Inflammatory macrophage (primary cell): ENCODE results near the gene RHOB.
A peak's percentile ranks its signal among the peaks of the same experiment; 100 is the strongest.
"Not testable (repeated sequence)": the region's sequence is repeated elsewhere in the genome, so short reads cannot be mapped to it uniquely, and the experiment has no call there.

Source experiments
- DNase-seq, 2 donors: peaks; one replicate each; pipeline ENCODE4 v3.0.0-alpha.2; 2020 to 2022

RHOB gene

DNA sequence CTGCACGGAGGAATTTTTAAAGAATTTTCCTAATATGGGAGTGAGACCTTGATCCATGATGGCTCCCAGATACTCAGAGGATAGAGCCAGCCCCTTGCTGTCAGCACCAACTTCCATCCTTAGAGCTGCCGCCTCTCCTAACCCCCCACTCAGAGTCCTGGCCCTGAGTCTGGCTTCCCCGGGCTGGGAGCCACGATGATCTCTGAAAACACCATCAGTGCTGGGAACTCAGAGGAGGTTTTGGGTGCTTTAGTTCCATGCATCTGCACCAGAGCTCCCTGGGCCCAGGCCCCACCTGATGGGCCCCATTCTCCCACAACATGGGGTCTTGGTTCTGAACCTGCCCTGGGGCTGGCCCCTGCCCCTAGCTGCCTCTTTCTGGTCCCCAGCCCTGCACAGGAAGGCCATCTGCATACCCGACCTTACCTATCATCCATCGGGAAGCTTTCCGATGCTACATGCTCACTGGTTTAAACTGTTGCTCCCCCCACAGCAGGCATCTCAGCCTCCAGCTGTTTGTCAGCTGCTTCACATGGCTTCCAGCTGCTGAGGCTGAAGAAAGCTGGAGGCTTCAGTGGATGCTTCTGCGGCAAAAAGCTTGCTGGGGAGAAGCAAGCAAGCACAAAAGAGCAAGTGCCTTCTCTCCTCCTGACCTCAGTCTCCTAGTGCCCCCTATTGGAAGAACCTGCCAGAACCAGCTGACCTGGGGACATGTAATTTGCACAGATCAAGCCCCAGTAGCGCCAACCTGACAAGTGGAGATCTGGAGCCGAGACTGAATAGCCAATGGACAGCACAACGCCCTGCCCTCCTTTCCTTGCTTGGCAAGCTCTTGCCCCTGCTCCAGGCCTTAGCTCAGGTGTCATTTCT is 24.2 kb upstream of the RHOB start:
- DNase-seq, result peak; percentile 13 to 27

DNA sequence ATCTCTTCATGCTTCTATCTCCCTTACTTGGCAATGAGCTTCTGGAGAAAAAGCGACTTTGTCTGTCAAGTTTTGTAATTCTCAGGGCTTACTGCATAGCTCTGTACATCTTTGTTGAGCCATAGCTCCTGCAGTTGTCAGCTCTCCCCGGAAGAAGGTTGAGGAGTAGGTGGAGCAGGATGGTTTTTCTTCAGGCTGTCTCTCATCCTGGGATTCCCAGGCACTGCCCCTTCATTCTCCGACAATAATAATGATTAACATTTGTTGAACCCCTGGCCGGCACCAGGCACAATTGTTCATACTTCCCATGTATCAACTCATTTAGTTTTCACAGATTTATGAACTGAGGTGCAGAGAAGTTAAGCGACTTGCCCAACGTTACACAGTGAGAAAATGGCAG is 23.5 kb upstream of the RHOB start:
- no peak for DNase-seq

DNA sequence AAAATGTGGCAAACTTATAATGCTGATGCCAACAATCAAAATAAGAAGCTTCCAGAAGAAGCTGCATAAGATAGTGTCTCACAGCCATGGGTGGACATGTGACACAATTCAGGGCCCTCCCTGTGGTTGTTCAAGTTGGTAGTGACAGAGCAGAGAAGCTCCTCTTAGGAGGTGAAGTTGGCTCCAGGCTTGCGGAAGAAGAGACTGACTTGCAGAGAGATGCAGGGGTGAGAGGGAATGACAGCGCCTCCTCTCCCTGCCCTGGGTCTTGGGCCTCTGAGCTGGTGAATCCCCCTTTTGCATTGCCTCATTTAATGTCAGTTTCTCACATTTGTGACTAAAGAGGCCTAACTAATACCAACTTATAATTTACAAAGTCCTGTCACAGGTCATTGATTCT is 23.0 kb upstream of the RHOB start:
- DNase-seq, result peak; percentile 20 to 27

DNA sequence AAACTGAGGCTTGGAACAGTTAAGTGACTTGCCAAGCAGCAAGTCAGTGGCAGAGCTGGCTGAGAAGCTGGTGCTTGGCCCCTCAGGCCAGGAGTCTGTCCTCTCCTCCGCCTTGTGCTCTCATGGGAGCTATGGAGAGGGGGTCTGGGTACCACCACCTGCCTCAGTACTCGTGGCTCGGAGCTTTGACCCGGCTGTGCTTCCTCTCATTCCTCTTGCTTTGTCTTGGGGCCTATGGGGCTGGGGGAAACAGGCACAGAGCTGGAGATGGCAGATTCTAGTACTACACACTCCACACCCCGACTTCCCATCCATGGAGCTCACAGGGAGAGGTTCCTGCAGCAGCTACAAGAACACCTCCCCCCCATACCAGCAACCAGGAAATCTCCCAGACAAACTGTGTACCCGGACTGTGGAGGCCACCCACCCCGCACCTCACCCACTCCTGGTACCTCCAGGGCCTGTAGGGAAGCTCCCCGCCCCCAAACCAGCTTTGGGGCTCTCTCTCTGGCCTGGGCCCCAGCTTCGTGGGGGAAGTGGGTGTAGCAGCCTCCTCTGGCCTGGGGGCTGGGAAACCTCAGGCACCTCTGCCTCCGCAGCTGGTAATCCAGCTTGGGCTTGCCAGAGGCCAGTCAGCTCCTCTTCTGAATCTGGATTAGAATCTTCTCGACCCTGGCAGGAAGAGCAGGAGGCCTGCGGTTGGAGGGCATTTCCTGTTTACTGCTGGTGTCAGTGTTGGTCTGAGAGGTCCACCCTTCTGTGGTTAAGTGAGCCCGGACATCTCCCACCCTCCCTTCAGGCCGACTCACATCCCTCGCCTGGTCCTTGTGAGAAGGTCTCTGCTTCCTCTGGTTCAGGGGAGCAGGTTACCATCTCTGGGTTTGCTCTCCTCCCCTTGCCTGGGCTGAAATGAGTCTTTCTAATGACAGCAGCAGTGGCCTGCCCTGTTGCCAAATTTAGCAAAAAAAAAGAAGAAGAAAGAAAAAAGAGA is 22.3 kb upstream of the RHOB start:
- peak; percentile 73 to 78 for DNase-seq

DNA sequence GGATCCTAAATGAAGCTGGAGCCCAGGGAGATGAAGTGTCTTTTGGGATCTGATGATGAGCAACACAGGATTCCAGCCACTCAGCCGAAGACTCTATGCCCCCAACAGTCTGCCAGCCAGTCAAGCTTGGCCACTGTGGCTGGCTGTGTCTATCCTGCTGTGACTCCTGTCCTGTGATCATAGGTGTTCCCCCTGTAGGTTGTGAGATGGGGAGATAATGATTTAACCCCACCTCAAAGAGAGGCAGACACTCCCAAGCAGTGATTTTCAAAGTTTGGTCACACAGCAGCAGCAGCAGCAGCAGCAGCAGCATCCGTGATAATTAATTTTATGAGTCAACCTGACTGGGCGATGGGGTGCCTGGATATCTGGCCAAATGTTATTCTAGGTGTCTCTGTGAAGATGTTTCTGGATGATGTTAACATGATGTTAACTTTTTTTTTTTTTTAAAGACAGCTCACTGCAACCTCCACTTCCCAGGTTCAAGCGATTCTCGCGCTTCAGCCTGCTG is 21.4 kb upstream of the RHOB start:
- no peak for DNase-seq

DNA sequence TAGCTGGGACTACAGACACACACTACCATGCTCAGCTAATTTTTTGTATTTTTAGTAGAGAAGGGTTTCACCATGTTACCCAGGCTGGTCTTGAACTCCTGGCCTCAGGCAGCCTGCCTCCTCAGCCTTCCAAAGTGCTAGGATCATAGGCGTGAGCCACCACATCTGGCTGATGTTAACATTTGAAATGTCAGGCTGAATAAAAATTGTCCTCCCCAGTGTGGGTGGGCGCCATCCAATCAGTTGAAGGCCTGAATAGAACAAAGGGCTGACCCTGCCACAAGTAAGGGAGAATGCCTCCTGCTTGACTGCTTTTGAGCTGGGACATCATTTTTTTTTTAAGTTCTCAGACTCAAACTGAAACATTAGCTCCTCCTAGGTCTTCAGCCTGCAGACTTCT is 21.0 kb upstream of the RHOB start:
- DNase-seq, result no peak

DNA sequence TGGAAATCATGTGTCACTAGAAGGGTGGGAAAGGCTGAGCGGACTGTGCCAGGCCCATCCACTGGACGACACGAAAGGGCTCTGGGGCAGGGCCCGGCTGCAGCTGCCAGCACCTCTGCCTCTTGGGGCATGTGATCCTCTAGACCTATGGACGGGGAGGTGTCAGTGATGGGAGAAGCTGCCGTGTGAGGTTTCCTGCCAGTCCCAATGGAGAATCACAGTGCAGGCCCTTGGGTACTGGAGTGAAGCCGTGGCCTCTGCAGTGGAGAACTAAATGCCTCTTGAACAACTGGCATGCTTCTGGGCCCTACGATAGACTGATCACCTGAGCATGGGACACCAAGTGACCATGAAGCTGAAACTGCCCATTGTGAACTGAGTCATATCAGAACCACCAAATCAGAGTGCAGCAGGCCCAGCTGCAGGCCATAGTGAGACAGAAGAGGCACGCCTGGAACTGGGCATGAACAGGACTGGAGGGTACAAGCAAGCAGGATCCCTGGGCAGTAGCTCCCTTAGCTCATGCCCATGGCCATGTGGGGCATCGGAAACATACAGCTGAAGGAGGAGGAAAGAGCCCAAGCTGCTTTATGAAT is 18.8 kb upstream of the RHOB start:
- DNase-seq, result no peak

DNA sequence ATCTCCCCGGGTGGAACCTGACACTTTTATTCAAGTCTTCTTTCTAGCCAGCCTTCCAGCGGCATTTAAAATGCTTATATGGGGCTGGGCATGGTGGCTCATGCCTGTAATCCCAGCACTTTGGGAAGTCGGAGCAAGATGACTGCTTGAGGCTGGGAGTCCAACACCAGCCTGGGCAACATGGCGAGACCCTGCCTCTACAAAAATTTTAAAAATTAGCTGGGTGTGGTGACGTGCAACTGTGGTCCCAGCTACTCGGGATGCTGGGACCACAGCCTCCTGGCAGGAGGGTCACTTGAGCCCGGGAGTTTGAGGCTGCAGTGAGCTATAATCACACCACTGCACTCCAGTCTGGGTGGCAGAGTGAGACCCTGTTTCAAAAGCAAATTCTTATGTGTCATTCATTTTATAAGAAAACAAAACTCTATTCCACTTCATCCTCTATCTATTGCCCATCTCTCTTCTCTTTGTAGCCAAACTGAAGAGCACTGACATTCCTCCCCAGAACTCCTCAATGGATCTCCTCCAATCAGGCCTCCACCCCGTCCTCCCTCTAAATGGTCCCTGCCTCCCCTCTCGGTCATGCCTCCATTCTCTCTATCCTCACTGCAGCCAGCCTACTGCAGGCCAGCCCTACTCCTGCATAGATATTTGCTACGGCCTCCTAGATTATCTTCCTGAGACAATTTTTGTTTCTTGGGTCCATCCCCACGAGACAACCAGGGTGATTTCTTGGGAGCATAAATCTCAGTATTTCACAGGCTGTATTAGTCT is 18.0 kb upstream of the RHOB start:
- DNase-seq, result no peak

DNA sequence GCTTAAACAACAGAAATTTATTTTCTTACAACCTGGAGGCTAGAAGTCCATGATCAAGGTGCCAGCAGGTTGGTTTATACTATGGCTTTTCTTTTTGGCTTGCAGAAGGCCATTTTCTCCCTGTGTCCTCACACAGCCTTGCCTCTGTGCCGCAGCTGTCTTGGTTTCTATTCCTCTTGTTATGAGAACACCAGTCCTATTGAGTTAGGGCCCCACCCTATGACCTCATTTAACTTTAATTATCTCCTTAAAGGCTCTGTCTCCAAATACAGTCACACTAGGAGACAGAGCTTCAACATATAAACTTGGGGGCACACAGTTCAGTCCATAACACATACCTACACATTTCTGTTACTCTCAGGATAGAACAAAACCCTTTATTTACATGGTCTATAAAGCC is 17.3 kb upstream of the RHOB start:
- peak; percentile 65 to 85 for DNase-seq

DNA sequence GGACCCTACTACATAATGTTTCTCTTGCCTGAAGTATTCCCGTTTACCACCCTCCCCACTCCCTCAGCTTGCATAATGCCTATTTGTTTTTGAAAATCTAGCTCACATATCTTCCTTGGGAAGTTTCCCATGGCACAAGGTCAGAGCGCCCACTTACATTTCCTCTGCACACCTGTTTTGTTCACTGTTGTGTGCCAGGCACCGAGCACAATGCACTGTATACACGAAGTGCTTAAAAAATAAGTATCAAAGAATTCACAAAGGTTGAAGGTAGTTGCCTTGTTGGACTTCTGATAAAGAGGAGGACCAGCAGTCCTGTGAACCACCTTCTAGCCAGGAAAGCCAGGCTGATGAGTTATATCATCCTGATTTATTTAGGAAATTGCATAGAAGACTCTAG is 16.8 kb upstream of the RHOB start:
- no peak for DNase-seq

DNA sequence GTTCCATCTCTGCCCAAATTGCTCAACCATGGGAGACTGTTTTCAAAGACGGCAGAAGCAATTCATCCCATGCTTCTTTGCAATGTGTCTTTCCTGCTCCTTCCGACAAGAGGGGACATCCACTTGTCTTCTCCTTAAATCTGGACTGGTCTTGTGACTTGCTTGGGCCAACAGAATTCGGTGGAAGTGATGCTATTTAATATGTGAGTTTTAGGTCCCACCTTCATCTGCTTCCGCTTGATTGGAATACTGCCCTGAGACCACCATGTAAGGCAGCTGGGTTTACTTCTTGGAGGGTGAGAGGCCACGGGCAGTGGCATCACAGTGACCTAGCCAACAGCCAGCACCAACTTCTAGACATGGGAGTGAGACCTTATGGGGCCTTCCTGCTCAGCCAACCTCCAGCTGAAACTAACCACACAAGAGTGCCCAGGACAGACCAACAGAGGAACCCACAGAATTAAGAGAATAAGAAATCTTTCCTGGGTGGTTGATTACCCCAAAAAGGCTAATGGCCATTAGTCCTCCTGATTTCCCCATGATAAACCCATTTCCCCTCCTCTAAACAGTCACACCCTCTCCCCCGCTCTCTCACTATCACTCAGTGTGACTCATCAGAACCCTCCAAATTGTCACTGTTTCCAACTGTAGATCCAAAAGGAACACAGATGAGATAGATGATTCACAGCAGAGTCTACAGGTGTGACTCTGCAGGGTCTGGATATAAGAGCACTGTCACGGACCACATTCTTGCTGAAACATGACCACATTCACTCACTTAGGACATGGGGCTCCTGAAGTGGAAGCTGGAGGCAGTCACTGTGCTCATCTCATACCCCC is 16.2 kb upstream of the RHOB start:
- peak; percentile 15 to 50 for DNase-seq

DNA sequence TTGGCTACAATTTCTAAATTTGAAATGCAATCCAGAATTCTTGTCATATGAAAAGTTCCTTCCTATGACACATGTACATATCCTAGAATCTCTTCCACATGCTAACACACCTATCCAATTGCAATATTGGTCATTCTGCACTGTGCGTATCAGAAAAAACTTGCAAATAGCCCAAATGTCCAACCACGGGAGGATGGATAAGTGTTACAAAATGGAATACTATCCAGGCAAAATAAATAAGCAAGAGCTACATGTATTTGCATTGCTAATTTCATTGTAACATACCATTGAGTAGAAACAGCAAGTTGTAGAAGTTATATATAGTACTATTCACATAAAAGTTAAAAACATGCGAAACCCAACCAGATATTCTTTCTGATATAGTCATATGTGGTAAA is 15.6 kb upstream of the RHOB start:
- no peak for DNase-seq

DNA sequence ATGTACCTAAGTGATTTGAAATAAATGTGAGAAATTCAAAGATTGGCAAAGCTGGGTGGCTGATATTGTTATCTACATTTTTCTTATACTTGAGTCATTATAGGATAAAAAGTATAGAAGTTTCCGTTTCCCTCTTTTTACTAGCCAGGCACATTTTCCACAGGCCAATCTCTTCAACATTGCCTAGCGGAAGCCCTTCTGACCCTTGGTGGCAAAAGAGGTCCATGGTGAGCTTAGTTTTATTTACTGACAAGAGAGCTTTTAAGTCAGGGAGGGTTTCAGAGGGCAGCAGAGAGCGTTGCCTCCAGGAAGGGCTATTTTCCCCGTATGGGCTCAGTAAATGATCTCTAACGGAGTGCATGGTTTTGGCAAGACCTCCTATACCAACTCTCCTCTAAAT is 15.1 kb upstream of the RHOB start:
- DNase-seq, result no peak

DNA sequence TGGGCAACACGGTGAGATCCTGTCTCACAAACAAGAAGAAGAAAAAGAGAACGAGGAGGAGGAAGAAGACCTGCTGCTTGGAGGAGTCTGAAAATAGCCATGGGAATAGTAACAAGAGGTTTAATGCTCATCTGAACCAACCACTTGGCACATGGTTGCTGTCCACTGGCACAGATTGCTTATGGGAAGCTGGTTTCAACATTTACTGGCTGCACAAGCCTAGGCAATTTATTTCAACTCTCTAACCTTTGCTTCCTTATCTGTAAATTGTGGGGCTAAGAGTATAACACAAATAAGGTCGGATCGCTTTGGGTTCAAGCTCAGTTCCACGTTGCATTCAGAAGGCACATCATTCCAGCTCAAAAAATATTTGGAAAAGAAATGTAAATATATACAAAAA is 14.2 kb upstream of the RHOB start:
- peak; percentile 14 to 34 for DNase-seq

DNA sequence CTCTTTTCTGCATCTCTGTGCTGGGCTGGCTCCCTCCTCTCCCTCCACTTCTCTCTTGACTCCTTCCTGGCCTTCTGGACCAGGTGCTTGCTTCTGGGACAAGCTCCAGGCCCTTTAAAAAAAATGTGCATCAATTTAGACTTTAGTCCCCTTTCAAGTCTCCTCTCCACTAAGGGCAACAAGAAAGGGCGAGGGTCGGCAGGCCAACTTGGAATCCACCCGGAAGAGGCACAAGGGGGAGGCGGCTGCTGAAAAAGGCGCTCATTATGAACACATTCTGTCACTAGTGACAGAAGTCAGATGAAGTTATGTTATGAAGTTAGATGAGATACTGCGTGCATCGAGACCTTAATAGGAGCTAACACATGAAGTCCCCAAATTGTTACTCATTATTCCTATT is 13.6 kb upstream of the RHOB start:
- no peak for DNase-seq

DNA sequence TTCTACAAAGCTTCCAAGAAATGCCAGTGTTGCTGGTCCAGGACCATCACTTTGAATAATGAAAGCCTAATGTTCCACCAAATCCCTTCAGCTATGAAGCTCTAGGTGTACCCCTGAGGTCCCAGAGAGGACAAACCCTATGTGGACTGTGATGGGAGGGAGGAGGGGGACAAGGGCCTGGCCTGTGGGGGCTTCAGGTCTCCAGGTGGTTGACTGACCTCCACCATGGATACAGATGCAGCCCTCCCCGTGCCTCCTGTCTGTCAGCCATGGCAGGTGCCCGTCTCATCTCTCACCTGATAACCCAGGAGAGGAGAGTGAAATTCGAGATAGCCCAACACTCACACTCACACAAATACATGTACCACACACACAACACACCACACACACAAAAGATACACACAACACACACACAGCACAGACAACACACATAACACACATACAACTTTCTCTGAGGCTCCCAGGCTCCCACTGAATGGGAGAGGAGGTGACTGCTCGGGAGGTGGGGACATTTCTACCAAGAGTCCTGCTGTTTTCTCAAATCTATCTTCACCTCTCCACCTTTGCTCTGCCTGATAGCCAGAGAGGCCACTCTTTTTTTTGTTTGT is 12.8 kb upstream of the RHOB start:
- no peak for DNase-seq

DNA sequence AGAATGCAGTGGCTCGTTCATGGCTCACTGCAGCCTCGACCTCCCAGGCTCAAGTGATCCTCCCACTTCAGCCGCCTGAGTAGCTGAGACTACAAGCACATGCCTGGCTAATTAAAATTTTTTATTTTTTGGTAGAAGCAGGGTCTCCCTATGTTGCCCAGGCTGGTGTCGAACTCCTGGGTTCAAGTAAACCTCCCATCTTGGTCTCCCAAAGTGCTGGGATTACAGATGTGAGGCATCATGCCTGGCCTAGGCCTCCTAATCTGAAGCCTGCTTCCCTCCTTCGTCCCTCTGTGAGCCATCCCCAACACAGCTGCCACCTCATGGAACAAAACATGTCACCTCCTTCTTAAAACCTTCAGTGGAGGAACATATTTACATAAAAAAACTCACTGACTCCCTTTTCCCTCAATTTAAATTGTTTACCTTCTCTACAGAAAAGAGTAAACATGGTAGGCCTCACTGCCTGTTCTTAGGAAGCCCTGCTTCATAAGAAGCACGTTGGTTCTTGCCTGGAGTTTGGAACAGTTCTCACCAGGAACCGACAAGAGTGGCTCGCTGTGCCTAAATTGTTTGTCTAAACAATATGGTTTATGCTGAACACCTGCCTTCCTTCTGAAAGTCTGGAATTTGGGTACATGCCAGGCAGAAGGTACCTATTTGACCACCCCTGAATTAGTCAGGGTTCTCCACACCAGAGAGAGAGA is 12.1 kb upstream of the RHOB start:
- DNase-seq, result no peak

DNA sequence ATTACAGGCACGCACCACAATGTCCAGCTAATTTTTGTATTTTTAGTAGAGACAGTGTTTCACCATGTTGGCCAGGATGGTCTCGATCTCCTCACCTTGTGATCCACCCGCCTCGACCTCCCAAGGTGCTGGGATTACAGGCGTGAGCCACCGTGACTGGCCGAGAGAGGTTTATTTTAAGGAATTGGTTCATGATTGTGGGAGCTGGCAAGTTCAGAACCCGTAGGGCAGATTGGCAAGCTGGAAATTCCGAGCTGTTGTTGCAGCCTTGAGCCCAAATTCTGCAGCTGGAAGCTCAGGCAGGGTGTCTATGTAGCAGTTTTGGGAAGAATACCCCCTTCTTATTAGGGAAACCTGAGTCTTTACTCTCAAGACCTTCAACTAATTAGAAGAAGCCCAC is 11.4 kb upstream of the RHOB start:
- not testable (repeated sequence) for DNase-seq

DNA sequence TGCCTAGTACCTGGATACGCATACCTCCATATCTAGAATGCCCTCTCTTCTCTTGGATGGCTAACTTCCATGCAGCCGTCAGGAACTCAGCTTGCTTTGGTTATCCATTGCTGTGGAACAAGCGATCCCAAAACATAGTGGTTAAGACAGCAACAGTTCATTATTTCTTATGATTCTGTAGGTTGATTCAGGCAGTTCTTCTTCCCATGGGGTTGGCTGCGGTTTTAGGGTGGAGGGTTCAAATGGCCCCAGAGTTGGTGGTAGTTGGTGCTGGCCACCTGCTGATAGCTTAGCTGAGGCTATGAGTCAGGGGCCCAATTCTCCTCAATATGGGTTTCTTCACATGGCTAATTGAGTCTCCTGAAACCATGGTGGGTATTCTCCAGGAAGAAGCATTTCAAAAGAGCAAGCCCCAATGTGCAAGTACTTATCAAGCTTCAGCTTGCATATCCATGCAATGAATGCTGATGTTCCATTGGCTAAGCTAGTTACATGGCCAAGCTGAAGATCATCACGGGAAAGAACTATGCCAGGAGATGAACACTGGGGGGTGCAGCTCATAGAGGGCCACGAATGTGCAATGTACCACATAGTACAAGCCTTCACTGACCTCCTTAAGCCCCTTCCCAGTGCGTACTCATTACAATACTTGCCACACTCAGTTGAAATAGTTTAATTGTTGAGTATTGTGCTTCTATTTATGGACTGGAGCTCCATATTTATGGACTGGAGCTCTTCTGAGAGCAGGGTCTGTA is 10.0 kb upstream of the RHOB start:
- no peak for DNase-seq
